KMS-11 (cell line): Measurements from ENCODE around the gene TNNT3.

Experiments
- H2AFZ ChIP-seq: fragments of 200-600 bp; sonication (generic); 2 replicates; pipeline ENCODE4 v1.6.1; 2016; ENCODE audit warnings: antibody characterized with exemption, mixed run types, low read depth
- H3K27ac ChIP-seq: fragments of 200-600 bp; sonication (generic); 2 replicates; pipeline ENCODE4 v1.6.1; 2016; ENCODE audit warnings: mild to moderate bottlenecking, mixed run types
- H3K27me3 ChIP-seq: fragments of 200-600 bp; sonication (generic); 2 replicates; pipeline ENCODE4 v1.6.1; 2017; ENCODE audit warnings: mild to moderate bottlenecking, low read depth, mixed run types, moderate library complexity; ENCODE audit not compliant: insufficient read depth
- H3K36me3 ChIP-seq: fragments of 200-600 bp; sonication (generic); 2 replicates; pipeline ENCODE4 v1.6.1; 2017; ENCODE audit warnings: mild to moderate bottlenecking, mixed run types; ENCODE audit not compliant: insufficient read depth
- H3K4me1 ChIP-seq: fragments of 200-600 bp; sonication (generic); 2 replicates; pipeline ENCODE4 v1.6.1; 2016; ENCODE audit warnings: mild to moderate bottlenecking, low read depth, mixed run types; ENCODE audit not compliant: poor library complexity, severe bottlenecking
- H3K4me2 ChIP-seq: fragments of 200-600 bp; sonication (generic); 2 replicates; pipeline ENCODE4 v1.7.0; 2016; ENCODE audit warnings: mild to moderate bottlenecking, mixed run types
- H3K4me3 ChIP-seq: fragments of 200-600 bp; sonication (generic); IDR thresholded peaks from 2 replicates; pipeline ENCODE4 v1.6.1; 2017; ENCODE audit warnings: low read depth, low read length, mixed read lengths; ENCODE audit not compliant: insufficient read depth
- H3K79me2 ChIP-seq: fragments of 200-600 bp; sonication (generic); 2 replicates; pipeline ENCODE4 v1.6.1; 2016; ENCODE audit warnings: low read depth, mixed run types; ENCODE audit not compliant: insufficient read depth
- H3K9ac ChIP-seq: fragments of 200-600 bp; sonication (generic); 2 replicates; pipeline ENCODE4 v1.6.1; 2016; ENCODE audit warnings: mild to moderate bottlenecking, mixed run types
- H4K20me1 ChIP-seq: fragments of 200-600 bp; sonication (generic); 2 replicates; pipeline ENCODE4 v1.6.1; 2016; ENCODE audit warnings: mild to moderate bottlenecking, mixed run types; ENCODE audit not compliant: insufficient read depth
- CTCF ChIP-seq: fragments of 200-600 bp; sonication (generic); conservative IDR thresholded peaks from 2 replicates; pipeline ENCODE4 v1.6.1; 2017; ENCODE audit warnings: low read depth, mild to moderate bottlenecking, antibody characterized with exemption, low read length, moderate library complexity, mixed read lengths

Gene TNNT3

DNA sequence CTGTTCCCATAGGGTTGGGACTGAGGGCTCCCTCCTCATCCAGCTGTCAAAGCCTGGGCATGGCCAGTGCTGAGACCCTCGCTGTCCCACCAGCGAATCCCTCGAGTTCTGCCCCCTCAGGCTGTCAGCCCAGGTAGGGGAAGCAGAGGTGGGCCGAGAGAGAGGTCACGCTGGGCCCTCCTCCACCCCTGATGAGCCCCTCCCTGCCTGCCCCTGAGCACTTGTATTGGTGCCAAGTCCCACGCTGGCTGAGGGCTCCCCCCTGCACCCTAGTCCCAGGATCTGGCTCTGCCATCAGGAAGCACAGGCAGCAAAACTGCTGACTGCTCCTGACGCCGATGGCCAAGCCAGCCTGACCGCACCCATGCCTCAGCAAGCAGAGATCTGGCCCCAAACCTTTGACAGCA is 31.2 kb upstream of the TNNT3 start:
- H2AFZ ChIP-seq: no peak overlapping the region
- no peak for TF ChIP-seq CTCF
- H3K4me2 ChIP-seq: no peak overlapping the region
- no peak overlapping the region for H3K4me3 ChIP-seq
- no peaks in the 10 kb centered on the region for H3K36me3 ChIP-seq
- H3K4me1 ChIP-seq: no peaks in the 10 kb centered on the region
- H3K9ac ChIP-seq: no peak overlapping the region
- no peak overlapping the region for H3K27ac ChIP-seq
- no peaks in the 10 kb centered on the region for H4K20me1 ChIP-seq
- H3K79me2 ChIP-seq: no peaks in the 10 kb centered on the region
- peaks cover 73% of the 10 kb centered on the region; the same call in 1 of the 2 replicates for H3K27me3 ChIP-seq

DNA sequence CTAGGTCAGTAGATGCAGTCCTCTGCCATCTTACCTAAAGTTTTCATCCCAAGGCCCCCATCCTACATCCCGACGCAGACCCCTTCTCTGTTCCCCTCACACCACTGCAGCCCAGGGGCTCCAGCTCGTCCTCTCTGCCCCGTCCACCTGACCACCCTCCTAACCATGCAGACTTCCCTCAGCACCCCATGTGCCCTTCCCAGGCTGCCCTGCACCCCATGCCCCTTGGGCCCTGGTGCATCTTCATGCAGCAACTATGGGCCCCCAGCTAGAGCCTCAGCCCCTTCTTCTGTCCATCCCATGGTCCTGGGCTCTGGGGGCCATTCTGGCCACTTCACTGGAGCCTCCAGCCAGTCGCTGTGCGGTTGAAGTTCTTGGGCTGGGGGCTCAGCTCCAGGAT is 30.7 kb upstream of the TNNT3 start:
- TF ChIP-seq CTCF: no peak
- Histone ChIP-seq H4K20me1 (no peaks in the 10 kb centered on the region), H3K4me2 (no peak overlapping the region), H3K27ac (no peak overlapping the region), H3K4me1 (no peaks in the 10 kb centered on the region), H3K4me3 (no peak overlapping the region), H3K9ac (no peak overlapping the region), H3K36me3 (no peaks in the 10 kb centered on the region), H2AFZ (no peak overlapping the region), H3K27me3 (peaks cover 74% of the 10 kb centered on the region; the same call in 1 of the 2 replicates), H3K79me2 (no peaks in the 10 kb centered on the region)

DNA sequence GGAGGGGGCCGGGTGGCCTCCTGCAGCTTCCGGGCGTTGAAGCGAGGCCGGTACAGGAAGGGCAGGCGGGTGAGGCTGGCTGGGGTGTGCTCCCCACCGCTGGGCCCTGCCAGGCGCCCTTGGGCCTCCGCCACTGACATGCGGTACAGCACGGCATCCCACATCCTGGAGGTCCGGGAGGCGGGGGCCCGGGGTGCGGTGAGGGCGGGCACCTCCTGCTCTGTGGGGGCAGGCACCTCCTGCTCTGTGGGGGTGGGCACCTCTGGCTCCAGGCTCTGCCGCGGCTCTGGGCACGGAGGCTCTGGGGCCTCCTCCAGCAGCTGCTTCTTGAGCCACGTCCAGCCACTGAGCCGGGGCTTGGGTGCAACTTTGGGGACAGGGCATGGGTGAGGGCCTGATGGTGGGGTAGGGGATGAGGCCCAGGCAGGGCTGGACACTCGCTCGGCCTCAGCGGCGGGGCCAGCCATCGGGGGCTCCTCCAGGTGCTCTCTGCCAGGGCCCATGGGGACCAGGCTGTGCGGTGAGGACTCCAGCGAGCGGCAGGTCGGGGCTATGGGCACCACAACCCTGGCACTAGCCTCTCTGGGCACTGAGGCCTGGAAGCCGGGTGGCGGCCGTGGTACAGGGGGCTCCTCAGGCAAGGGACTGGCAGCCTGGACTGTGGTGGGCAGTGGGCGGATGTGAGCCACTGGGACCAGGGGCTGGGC is 30.1 kb upstream of the TNNT3 start:
- Histone ChIP-seq H3K79me2 (no peaks in the 10 kb centered on the region), H3K4me3 (no peak overlapping the region), H4K20me1 (no peaks in the 10 kb centered on the region), H3K27ac (no peak overlapping the region), H3K27me3 (peaks cover 70% of the 10 kb centered on the region; the same call in 1 of the 2 replicates), H3K9ac (no peak overlapping the region), H3K4me2 (no peak overlapping the region), H3K36me3 (no peaks in the 10 kb centered on the region), H3K4me1 (no peaks in the 10 kb centered on the region), H2AFZ (no peak overlapping the region)
- TF ChIP-seq CTCF: no peak

- no peaks in the 10 kb centered on the region for H3K4me1 ChIP-seq
- H3K36me3 ChIP-seq: no peaks in the 10 kb centered on the region
- H3K27ac ChIP-seq: no peak overlapping the region
- no peak overlapping the region for H3K4me2 ChIP-seq
- peaks cover 71% of the 10 kb centered on the region; the same call in 1 of the 2 replicates for H3K27me3 ChIP-seq
- H3K4me3 ChIP-seq: no peak overlapping the region
- no peaks in the 10 kb centered on the region for H3K79me2 ChIP-seq
- H4K20me1 ChIP-seq: no peaks in the 10 kb centered on the region
- no peak overlapping the region for H2AFZ ChIP-seq
- no peak overlapping the region for H3K9ac ChIP-seq
- TF ChIP-seq CTCF: no peak
These were observed 29.3 kb upstream of the TNNT3 start for GRCh38 chr11:1889941-1890855.
